ENCODE results near the gene CHST15.

Gene CHST15

DNA sequence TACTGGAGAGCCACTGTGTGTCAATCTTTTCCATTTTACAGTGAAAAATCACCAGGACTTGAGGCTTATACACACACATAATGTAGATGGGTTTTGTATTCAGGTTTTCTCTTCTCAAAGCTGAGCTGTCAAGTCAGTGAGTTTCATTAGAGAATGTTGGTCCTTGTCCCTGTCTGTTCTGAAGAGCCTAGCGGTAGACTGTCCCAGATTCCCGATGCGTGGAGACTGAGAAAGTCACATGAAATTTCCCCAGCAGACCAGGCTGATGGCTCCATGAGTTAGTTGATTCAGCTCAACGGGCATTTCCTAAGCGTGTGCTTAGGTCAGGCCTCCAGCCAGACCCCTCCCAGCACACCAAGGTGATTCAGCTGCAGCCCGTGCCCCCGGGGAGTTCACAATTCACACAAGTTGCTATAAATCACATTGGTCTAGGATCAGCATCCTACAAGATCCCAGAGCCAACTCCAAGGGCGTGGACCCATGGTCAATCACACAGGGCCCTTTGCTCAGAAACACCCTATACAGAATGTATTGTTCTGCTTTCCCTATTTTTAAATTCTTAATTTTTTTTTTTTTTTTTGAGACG, 17.2 kb downstream of the CHST15 start:
- Histone ChIP-seq H2AFZ (ENCODE audit: low read depth) (no peak overlapping the region), H3K27me3 (ENCODE audit: insufficient read depth, low read depth) (no peaks in the 10 kb centered on the region), H4K20me1 (ENCODE audit: insufficient read depth) (peaks cover 3% of the 10 kb centered on the region; the same call in 1 of the 2 replicates), H3K27ac (peak overlapping the region; percentile 72; the same call in 1 of the 2 replicates), H3K79me2 (ENCODE audit: insufficient read depth, low read depth) (peaks cover 100% of the 10 kb centered on the region), H3K9ac (no peak overlapping the region), H3K36me3 (ENCODE audit: insufficient read depth) (no peaks in the 10 kb centered on the region), H3K4me1 (ENCODE audit: low read depth, poor library complexity, severe bottlenecking) (peaks cover 100% of the 10 kb centered on the region), H3K4me2 (peak overlapping the region; percentile 99; the same call in 1 of the 2 replicates), H3K4me3 (IDR thresholded peaks at IDR 0.05; ENCODE audit: insufficient read depth, low read depth, low read length) (no peak overlapping the region)
- TF ChIP-seq, protein P1, sequence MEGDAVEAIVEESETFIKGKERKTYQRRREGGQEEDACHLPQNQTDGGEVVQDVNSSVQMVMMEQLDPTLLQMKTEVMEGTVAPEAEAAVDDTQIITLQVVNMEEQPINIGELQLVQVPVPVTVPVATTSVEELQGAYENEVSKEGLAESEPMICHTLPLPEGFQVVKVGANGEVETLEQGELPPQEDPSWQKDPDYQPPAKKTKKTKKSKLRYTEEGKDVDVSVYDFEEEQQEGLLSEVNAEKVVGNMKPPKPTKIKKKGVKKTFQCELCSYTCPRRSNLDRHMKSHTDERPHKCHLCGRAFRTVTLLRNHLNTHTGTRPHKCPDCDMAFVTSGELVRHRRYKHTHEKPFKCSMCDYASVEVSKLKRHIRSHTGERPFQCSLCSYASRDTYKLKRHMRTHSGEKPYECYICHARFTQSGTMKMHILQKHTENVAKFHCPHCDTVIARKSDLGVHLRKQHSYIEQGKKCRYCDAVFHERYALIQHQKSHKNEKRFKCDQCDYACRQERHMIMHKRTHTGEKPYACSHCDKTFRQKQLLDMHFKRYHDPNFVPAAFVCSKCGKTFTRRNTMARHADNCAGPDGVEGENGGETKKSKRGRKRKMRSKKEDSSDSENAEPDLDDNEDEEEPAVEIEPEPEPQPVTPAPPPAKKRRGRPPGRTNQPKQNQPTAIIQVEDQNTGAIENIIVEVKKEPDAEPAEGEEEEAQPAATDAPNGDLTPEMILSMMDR (conservative IDR thresholded peaks at IDR 0.05; ENCODE audit: low read depth, low read length): no peak

DNA sequence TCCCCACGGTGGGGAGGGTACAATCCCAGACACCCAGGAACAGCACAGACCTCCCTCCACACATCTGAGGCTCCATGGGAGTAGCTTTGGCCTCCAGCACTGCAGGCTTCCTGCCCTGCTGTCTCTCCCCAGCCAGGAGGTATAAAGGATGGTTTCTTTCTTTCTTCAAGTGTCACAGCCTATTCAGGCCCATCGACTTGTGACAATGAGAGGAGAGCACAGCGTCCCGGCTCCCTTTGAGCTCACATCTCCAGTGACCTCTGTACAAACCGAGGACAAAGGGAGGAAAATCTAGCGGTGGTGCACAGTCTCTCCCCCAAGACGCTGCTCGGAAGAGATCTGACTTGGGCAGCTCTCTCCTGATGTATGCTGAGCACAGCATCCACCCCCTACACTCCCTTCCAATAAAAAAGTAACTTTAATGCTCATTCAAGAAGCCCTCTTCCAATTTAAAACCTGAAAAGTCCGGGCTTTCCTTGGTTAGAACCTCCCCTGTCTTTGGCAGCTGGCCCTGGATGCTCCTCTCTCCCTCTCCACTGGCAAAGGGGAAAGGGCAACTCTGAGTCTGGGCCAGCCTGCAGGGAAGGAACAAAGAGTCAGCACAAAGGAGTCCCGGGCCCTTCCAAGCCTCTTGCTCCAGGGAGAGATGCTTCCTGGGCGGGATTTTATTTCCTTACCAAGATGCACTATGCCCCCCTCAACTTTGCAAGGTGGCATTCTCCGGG, 18.0 kb downstream of the CHST15 start:
- peaks cover 100% of the 10 kb centered on the region for H3K79me2 ChIP-seq (ENCODE audit: insufficient read depth, low read depth)
- no peaks in the 10 kb centered on the region for H3K36me3 ChIP-seq (ENCODE audit: insufficient read depth)
- H3K9ac ChIP-seq: no peak overlapping the region
- H3K27me3 ChIP-seq (ENCODE audit: insufficient read depth, low read depth): no peaks in the 10 kb centered on the region
- TF ChIP-seq, protein P1 (conservative IDR thresholded peaks at IDR 0.05; ENCODE audit: low read depth, low read length): no peak
- H3K4me1 ChIP-seq (ENCODE audit: low read depth, poor library complexity, severe bottlenecking): peaks cover 100% of the 10 kb centered on the region
- peaks cover 3% of the 10 kb centered on the region; the same call in 1 of the 2 replicates for H4K20me1 ChIP-seq (ENCODE audit: insufficient read depth)
- no peak overlapping the region for H2AFZ ChIP-seq (ENCODE audit: low read depth)
- H3K27ac ChIP-seq: peak overlapping the region; percentile 72; the same call in 1 of the 2 replicates
- no peak overlapping the region for H3K4me3 ChIP-seq (IDR thresholded peaks at IDR 0.05; ENCODE audit: insufficient read depth, low read depth, low read length)
- H3K4me2 ChIP-seq: peak overlapping the region; percentile 99

DNA sequence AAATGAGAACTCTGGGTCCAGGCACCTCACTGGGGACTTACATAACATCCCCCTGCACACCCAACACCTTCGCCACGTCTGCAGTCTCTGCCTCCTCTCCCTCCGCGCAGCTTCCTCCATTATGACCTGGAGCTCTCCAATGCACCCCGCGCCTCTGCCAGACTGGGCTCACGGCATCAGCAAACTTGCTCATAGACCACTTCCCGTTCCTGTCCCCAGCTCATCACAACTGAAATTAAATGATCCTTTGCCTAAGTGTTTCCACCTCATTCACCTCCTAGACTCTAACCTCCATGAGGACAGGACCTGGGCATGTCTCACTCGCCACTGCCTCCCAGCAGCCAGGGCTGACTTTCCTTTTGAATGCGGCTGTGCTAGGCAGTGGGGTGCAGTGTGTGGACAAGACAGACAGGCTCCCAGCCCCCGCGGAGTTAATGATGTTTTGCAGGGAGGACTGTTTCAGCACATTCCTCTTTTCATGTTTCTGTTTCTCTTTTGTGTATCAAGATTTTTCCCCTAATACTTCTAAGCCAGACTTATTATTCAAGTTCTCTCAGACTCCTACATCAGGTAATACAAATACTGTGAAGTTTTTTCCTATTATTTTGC, 18.8 kb downstream of the CHST15 start:
- no peak overlapping the region for H2AFZ ChIP-seq (ENCODE audit: low read depth)
- H3K27ac ChIP-seq: peak overlapping the region; percentile 72; the same call in 1 of the 2 replicates
- TF ChIP-seq, protein P1 (conservative IDR thresholded peaks at IDR 0.05; ENCODE audit: low read depth, low read length): no peak
- H3K9ac ChIP-seq: no peak overlapping the region
- peaks cover 100% of the 10 kb centered on the region for H3K79me2 ChIP-seq (ENCODE audit: insufficient read depth, low read depth)
- no peaks in the 10 kb centered on the region for H3K36me3 ChIP-seq (ENCODE audit: insufficient read depth)
- H3K4me1 ChIP-seq (ENCODE audit: low read depth, poor library complexity, severe bottlenecking): peaks cover 100% of the 10 kb centered on the region
- H3K27me3 ChIP-seq (ENCODE audit: insufficient read depth, low read depth): no peaks in the 10 kb centered on the region
- peak overlapping the region; percentile 99 for H3K4me2 ChIP-seq
- peaks cover 3% of the 10 kb centered on the region; the same call in 1 of the 2 replicates for H4K20me1 ChIP-seq (ENCODE audit: insufficient read depth)
- no peak overlapping the region for H3K4me3 ChIP-seq (IDR thresholded peaks at IDR 0.05; ENCODE audit: insufficient read depth, low read depth, low read length)

DNA sequence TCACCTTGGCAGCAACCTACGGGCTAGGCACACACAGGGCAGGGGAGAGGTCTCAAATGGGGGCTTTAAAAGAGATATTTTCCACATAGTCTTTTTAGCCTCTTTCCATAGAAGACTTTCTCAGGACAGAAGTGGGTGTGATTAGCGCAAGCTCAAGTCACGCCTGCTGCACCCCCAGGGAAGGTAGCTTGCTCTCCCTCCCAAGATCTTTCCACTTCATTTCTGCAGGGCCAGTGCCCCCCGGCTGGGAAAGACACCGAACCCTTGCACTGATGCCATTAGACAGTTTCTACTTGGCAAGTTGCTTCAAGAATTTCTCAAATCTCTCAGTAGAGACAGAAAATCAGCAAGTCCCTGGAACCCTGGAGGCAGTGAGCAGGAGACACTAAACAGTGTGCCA, 19.4 kb downstream of the CHST15 start:
- Histone ChIP-seq H4K20me1 (ENCODE audit: insufficient read depth) (peaks cover 3% of the 10 kb centered on the region; the same call in 1 of the 2 replicates), H3K4me3 (IDR thresholded peaks at IDR 0.05; ENCODE audit: insufficient read depth, low read depth, low read length) (no peak overlapping the region), H3K9ac (no peak overlapping the region), H3K4me1 (ENCODE audit: low read depth, poor library complexity, severe bottlenecking) (peaks cover 100% of the 10 kb centered on the region), H3K4me2 (peak overlapping the region; percentile 99), H3K36me3 (ENCODE audit: insufficient read depth) (no peaks in the 10 kb centered on the region), H2AFZ (ENCODE audit: low read depth) (no peak overlapping the region), H3K27ac (peak overlapping the region; percentile 72; the same call in 1 of the 2 replicates), H3K79me2 (ENCODE audit: insufficient read depth, low read depth) (peaks cover 100% of the 10 kb centered on the region), H3K27me3 (ENCODE audit: insufficient read depth, low read depth) (no peaks in the 10 kb centered on the region)
- TF ChIP-seq, protein P1 (conservative IDR thresholded peaks at IDR 0.05; ENCODE audit: low read depth, low read length): no peak
